Measurements from ENCODE around the gene TMEM179.

TMEM179 gene

GRCh38 chr14:104577426-104577825 is 27.1 kb downstream of the TMEM179 start:
- no peak overlapping the region for H3K27ac ChIP-seq

GRCh38 chr14:104576970-104577332 is 27.6 kb downstream of the TMEM179 start:
- TF ChIP-seq, protein P1, sequence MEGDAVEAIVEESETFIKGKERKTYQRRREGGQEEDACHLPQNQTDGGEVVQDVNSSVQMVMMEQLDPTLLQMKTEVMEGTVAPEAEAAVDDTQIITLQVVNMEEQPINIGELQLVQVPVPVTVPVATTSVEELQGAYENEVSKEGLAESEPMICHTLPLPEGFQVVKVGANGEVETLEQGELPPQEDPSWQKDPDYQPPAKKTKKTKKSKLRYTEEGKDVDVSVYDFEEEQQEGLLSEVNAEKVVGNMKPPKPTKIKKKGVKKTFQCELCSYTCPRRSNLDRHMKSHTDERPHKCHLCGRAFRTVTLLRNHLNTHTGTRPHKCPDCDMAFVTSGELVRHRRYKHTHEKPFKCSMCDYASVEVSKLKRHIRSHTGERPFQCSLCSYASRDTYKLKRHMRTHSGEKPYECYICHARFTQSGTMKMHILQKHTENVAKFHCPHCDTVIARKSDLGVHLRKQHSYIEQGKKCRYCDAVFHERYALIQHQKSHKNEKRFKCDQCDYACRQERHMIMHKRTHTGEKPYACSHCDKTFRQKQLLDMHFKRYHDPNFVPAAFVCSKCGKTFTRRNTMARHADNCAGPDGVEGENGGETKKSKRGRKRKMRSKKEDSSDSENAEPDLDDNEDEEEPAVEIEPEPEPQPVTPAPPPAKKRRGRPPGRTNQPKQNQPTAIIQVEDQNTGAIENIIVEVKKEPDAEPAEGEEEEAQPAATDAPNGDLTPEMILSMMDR (conservative IDR thresholded peaks at IDR 0.05), result no peak

More at GRCh38 chr14:104577426-104577825, 27.1 kb downstream of the TMEM179 start:
- TF ChIP-seq, protein P1 (conservative IDR thresholded peaks at IDR 0.05), result no peak

GRCh38 chr14:104576232-104576969 is 28.2 kb downstream of the TMEM179 start:
- H3K27ac ChIP-seq, result no peak overlapping the region
- TF ChIP-seq, protein P1 (conservative IDR thresholded peaks at IDR 0.05), result no peak

More at GRCh38 chr14:104576970-104577332, 27.6 kb downstream of the TMEM179 start:
- H3K27ac ChIP-seq, result no peak overlapping the region

GRCh38 chr14:104574978-104575583 is 29.5 kb downstream of the TMEM179 start:
- TF ChIP-seq, protein P1 (conservative IDR thresholded peaks at IDR 0.05), result no peak
- no peak overlapping the region for H3K27ac ChIP-seq

DNA sequence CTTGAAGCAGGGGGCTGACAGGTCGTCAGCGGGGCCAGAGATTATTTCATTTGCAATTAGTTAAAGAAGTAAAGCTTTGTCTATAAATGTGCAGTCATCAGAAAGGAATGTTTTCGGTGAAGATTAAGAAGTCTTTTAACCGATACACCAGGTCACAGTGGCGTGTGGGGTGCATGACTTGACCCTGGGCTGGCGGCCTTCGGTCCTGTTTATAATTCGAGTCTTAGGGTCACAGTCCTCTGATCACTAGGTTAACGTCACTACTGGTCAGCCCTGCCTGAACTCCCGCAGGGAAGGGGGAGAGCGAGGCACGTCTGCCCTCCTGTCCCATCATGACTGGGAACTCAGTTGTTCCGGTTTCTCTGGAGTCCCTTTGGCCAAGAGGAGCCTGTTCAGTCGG is 30.0 kb downstream of the TMEM179 start:
- H3K27ac ChIP-seq, result no peak overlapping the region
- TF ChIP-seq, protein P1 (conservative IDR thresholded peaks at IDR 0.05), result no peak

GRCh38 chr14:104573930-104574329 is 30.6 kb downstream of the TMEM179 start:
- no peak overlapping the region for H3K27ac ChIP-seq
- TF ChIP-seq, protein P1 (conservative IDR thresholded peaks at IDR 0.05), result no peak

DNA sequence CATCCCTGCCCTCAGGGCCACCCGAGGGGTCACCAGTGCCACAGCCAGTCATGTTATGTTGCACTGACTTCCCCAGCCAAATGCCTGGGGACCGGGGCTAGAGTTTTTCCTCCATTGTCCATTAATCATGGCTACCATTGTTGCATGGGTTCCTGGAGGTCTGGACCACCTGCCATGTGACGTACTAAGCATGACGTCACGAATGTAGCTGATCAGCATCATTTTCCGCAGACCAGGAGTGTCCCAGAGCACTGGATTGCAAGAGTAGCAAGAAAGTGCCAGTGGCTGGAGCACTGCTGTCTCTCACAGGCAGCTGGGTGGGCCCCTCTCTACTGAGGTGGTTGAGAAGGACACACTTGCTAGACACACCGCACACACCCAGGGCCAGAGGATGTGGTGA is 31.9 kb downstream of the TMEM179 start:
- H3K27ac ChIP-seq, result no peak overlapping the region
- TF ChIP-seq, protein P1 (conservative IDR thresholded peaks at IDR 0.05), result no peak

All from VCaP (cell line).